SK-N-SH (cell line): ENCODE results near the gene SMAD3. TPM values are rescaled to one million over a fixed set of nuclear protein-coding genes. Genes with fewer than 3 reads are reported as not detected.
A peak's percentile ranks its signal among the peaks of the same experiment; 100 is the strongest.
"Not testable (repeated sequence)": the region's sequence is repeated elsewhere in the genome, so short reads cannot be mapped to it uniquely, and the experiment has no call there.

Experiments used
- CTCF ChIA-PET: fragments of 300-600, 350-600 bp; formaldehyde crosslinking; extraction: SDS; loops from one replicate; lab custom pipeline; 2021; lab: Yijun Ruan, JAX
- POLR2A ChIA-PET: fragments of 350-600 bp; sonication (Branson Sonifier 250); formaldehyde crosslinking; extraction: SDS; loops from one replicate; lab custom pipeline; 2020; ENCODE audit warnings: antibody characterized with exemption, inconsistent platforms; lab: Yijun Ruan, JAX
- DNase-seq: peaks from one replicate; pipeline ENCODE4 v3.0.0; 2012
- H2AFZ ChIP-seq: fragments of 200-600 bp; sonication (generic); 2 replicates; pipeline ENCODE4 v1.8.1; 2016; ENCODE audit warnings: antibody characterized with exemption, mild to moderate bottlenecking, low read depth
- H3F3A ChIP-seq: fragments of 200-600 bp; sonication (generic); replicated peaks from 2 replicates; pipeline ENCODE3; 2016; ENCODE audit warnings: antibody characterized with exemption, mild to moderate bottlenecking; ENCODE audit not compliant: insufficient read depth
- H3K27ac ChIP-seq, 2 experiments: fragments of 200-500 bp in 1 of 2; fragments of 200-600 bp in 1 of 2; sonication (Bioruptor generic) in 1 of 2; sonication (generic), shearing (Covaris generic) in 1 of 2; 2 replicates each; pipeline versions ENCODE4 v1.5.1 to v1.6.1; 2014 to 2016; ENCODE audit warnings: low read depth in 2 of 2, inconsistent platforms in 1 of 2, low read length in 1 of 2, mild to moderate bottlenecking in 1 of 2, mixed read lengths in 1 of 2
- H3K27me3 ChIP-seq: fragments of 200-600 bp; sonication (generic), shearing (Covaris generic); 2 replicates; pipeline ENCODE4 v1.6.1; 2016; ENCODE audit warnings: mixed run types; ENCODE audit not compliant: insufficient read depth
- H3K36me3 ChIP-seq, 2 experiments: fragments of 200-500 bp in 1 of 2; fragments of 200-600 bp in 1 of 2; sonication (Bioruptor generic) in 1 of 2; sonication (generic) in 1 of 2; replicated peaks in 1 of 2; 2 replicates each; pipeline versions ENCODE3 to v1.5.1; 2014 to 2016; ENCODE audit warnings: low read length in 1 of 2, mild to moderate bottlenecking in 1 of 2; ENCODE audit not compliant: insufficient read depth in 2 of 2, control insufficient read depth in 1 of 2
- H3K4me1 ChIP-seq, 2 experiments: fragments of 200-500 bp in 1 of 2; fragments of 200-600 bp in 1 of 2; sonication (Bioruptor generic) in 1 of 2; sonication (generic), shearing (Covaris generic) in 1 of 2; 2 replicates each; pipeline versions ENCODE4 v1.5.1 to v1.6.1; 2014 to 2016; ENCODE audit warnings: low read depth in 1 of 2, low read length in 1 of 2, mixed run types in 1 of 2; ENCODE audit not compliant: insufficient read depth in 2 of 2, control insufficient read depth in 1 of 2
- H3K4me2 ChIP-seq: fragments of 200-600 bp; sonication (generic), shearing (Covaris generic); 2 replicates; pipeline ENCODE4 v1.6.1; 2017; ENCODE audit warnings: mixed run types
- H3K4me3 ChIP-seq, 2 experiments: fragments of 200-500 bp in 1 of 2; fragments of 200-600 bp in 1 of 2; sonication (Bioruptor generic) in 1 of 2; sonication (generic), shearing (Covaris generic) in 1 of 2; 2 replicates each; pipeline versions ENCODE4 v1.5.1 to v1.8.1; 2014 to 2016; ENCODE audit warnings: low read depth in 2 of 2, inconsistent platforms in 1 of 2, low read length in 1 of 2, mild to moderate bottlenecking in 1 of 2, mixed read lengths in 1 of 2, moderate library complexity in 1 of 2
- H3K79me2 ChIP-seq: fragments of 200-600 bp; sonication (generic); 2 replicates; pipeline ENCODE4 v1.8.1; 2017; ENCODE audit warnings: mild to moderate bottlenecking; ENCODE audit not compliant: insufficient read depth
- H3K9ac ChIP-seq: fragments of 200-600 bp; sonication (generic); 2 replicates; pipeline ENCODE4 v1.6.1; 2017; ENCODE audit warnings: mixed run types
- H3K9me2 ChIP-seq: fragments of 200-600 bp; sonication (generic); 2 replicates; pipeline ENCODE4 v1.6.1; 2017; ENCODE audit warnings: mixed run types
- H3K9me3 ChIP-seq: fragments of 200-600 bp; sonication (generic); 2 replicates; pipeline ENCODE4 v1.6.1; 2017; ENCODE audit warnings: mixed run types, mild to moderate bottlenecking, moderate library complexity
- H4K20me1 ChIP-seq: fragments of 200-600 bp; sonication (generic); 2 replicates; pipeline ENCODE4 v1.6.1; 2017; ENCODE audit warnings: mild to moderate bottlenecking, mixed run types; ENCODE audit not compliant: insufficient read depth
- FOXJ3 ChIP-seq: sonication (generic); formaldehyde crosslinking; IDR thresholded peaks from 2 replicates; pipeline ENCODE4 v1.5.1; 2020; ENCODE audit warnings: mild to moderate bottlenecking, missing genetic modification reagents
- FOXM1 ChIP-seq: IDR thresholded peaks from 2 replicates; pipeline ENCODE4 v1.4.0; 2012; ENCODE audit warnings: low read depth, mild to moderate bottlenecking
- RAD21 ChIP-seq: IDR thresholded peaks from 2 replicates; pipeline ENCODE4 v1.6.1; 2012; ENCODE audit warnings: mild to moderate bottlenecking, low read length
- RCOR1 ChIP-seq: fragments of 150-350 bp; IDR thresholded peaks from 2 replicates; pipeline ENCODE4 v1.6.1; 2017; ENCODE audit warnings: antibody characterized with exemption, low read length
- RFX5 ChIP-seq: IDR thresholded peaks from 2 replicates; pipeline ENCODE4 v1.6.1; 2012; ENCODE audit warnings: mild to moderate bottlenecking, improper control_type of control experiment, low read length
- TAF1 ChIP-seq: IDR thresholded peaks from 2 replicates; pipeline ENCODE4 v1.6.1; 2012; ENCODE audit warnings: low read depth, mild to moderate bottlenecking, low read length, moderate library complexity, borderline replicate concordance
- TCF12 ChIP-seq: IDR thresholded peaks from 2 replicates; pipeline ENCODE4 v1.4.0; 2012
- TEAD4 ChIP-seq: IDR thresholded peaks from 2 replicates; pipeline ENCODE4 v1.4.0; 2012; ENCODE audit warnings: mild to moderate bottlenecking, borderline replicate concordance; ENCODE audit not compliant: insufficient read depth
- USF2 ChIP-seq: fragments of 150-350 bp; IDR thresholded peaks from 2 replicates; pipeline ENCODE4 v1.6.1; 2017; ENCODE audit warnings: antibody characterized with exemption, low read length, low read depth, borderline replicate concordance
- WGBS: methylation state at CpG from one replicate; pipeline ENCODE4 v1.1.6; 2017; ENCODE audit warnings: low lambda C conversion rate; 5-methylcytosine and 5-hydroxymethylcytosine counted together
- polyA plus RNA-seq, 3 experiments: library from polyadenylated mRNA; depleted of rRNA; stranded (reverse); fragments of >200 nt; gene quantifications; 2 replicates each; pipeline ENCODE4 v1.2.3, GENCODE V29; 2012

Gene SMAD3
- polyA plus RNA-seq, 1 of the 3 experiments (the other 2 are of a cell fraction), result 19.5 TPM

- TF ChIP-seq TAF1, result no peak
- no peak for TF ChIP-seq TCF12
- TF ChIP-seq RCOR1, result no peak
- TF ChIP-seq USF2, result no peak
Measured at GRCh38 chr15:67121644-67122605, 56.5 kb downstream of the SMAD3 start (continued).

- H3K36me3 ChIP-seq, CTCF ChIA-PET, H3K27me3 ChIP-seq, DNase-seq, H3K9me3 ChIP-seq, H2AFZ ChIP-seq, H3K4me3 ChIP-seq, POLR2A ChIA-PET, H3K4me2 ChIP-seq, H3K9me2 ChIP-seq, H4K20me1 ChIP-seq, H3K9ac ChIP-seq: not testable (repeated sequence)
- peaks cover 60% of the 10 kb centered on the region for H3F3A ChIP-seq
- H3K4me1 ChIP-seq, result peaks cover 28 to 50% of the 10 kb centered on the region in 2 experiments
- WGBS, result 77% methylated on average over 5 of the region's 5 CpGs
- H3K79me2 ChIP-seq, result peaks cover 80% of the 10 kb centered on the region
- peak overlapping the region in 1 of 2 experiments; percentile 99; a peak in 2 of 4 replicates for H3K27ac ChIP-seq
Measured at GRCh38 chr15:67122816-67123215, 57.4 kb downstream of the SMAD3 start.

- H3K9me2 ChIP-seq, H3K27me3 ChIP-seq, H2AFZ ChIP-seq, H3K9ac ChIP-seq, DNase-seq, H4K20me1 ChIP-seq, H3K4me2 ChIP-seq, POLR2A ChIA-PET, H3K9me3 ChIP-seq, H3K36me3 ChIP-seq, H3K4me3 ChIP-seq: not testable (repeated sequence)
- CTCF ChIA-PET, result interaction anchor here (1.3 kb wide), 1 partner anchor 22 kb away, joined by 3 read pairs; no protein-coding TSS in a partner anchor
- Histone ChIP-seq H3K4me1 (peaks cover 28 to 51% of the 10 kb centered on the region in 2 experiments), H3K79me2 (peaks cover 76% of the 10 kb centered on the region), H3F3A (peaks cover 62% of the 10 kb centered on the region), H3K27ac (peak overlapping the region in 1 of 2 experiments; percentile 99; a peak in 2 of 4 replicates)
- 92% methylated on average over 8 of the region's 8 CpGs for WGBS
Measured at GRCh38 chr15:67123291-67123690, 57.9 kb downstream of the SMAD3 start.

- Histone ChIP-seq H3K4me1 (peaks cover 28 to 57% of the 10 kb centered on the region in 2 experiments), H3F3A (peaks cover 71% of the 10 kb centered on the region), H3K9me3 (no peaks in the 10 kb centered on the region), H4K20me1 (no peaks in the 10 kb centered on the region), H3K4me3 (no peak overlapping the region), H3K27me3 (no peaks in the 10 kb centered on the region), H3K4me2 (peak overlapping the region; percentile 68; the same call in 1 of the 2 replicates), H3K79me2 (peaks cover 76% of the 10 kb centered on the region), H3K9me2 (no peaks in the 10 kb centered on the region), H3K36me3 (no peaks in the 10 kb centered on the region), H3K9ac (peak overlapping the region; percentile 73), H3K27ac (peak overlapping the region; percentile 9 to 99; a peak in 2 of 4 replicates), H2AFZ (no peak overlapping the region)
- POLR2A ChIA-PET, result no interaction called here
- 55% methylated on average over 3 of the region's 3 CpGs for WGBS
- DNase-seq, result no peak
- TF ChIP-seq TEAD4, result no peak
- TF ChIP-seq RAD21, result no peak
- TF ChIP-seq FOXM1, result no peak
- TF ChIP-seq FOXJ3, result no peak
- TF ChIP-seq RCOR1, result no peak
- TF ChIP-seq RFX5, result no peak
- CTCF ChIA-PET, result interaction anchor here (1.3 kb wide), 1 partner anchor 21 kb away, joined by 3 read pairs; no protein-coding TSS in a partner anchor
Measured at GRCh38 chr15:67124111-67124510, 58.7 kb downstream of the SMAD3 start.
